T-helper 1 cell (primary cell): ENCODE measurements around the gene TTC6.

Experiments used
- DNase-seq, 5 donors: peaks; one replicate each; pipeline ENCODE4 v3.0.0-alpha.2; 2012 to 2020

The TTC6 gene

GRCh38 chr14:37637341-37637740, 41.9 kb downstream of the TTC6 start:
- DNase-seq, result no peak

- DNase-seq, result no peak
These were observed 43.2 kb downstream of the TTC6 start for GRCh38 chr14:37638599-37638998.

- no peak for DNase-seq
These were observed 45.7 kb downstream of the TTC6 start for GRCh38 chr14:37641117-37641516.

GRCh38 chr14:37642125-37642524, 46.7 kb downstream of the TTC6 start:
- no peak for DNase-seq

- no peak for DNase-seq
These were observed 48.3 kb downstream of the TTC6 start for GRCh38 chr14:37643701-37644100.
